ENCODE data around the gene SKAP1.

Gene SKAP1

GRCh38 chr17:48155889-48156611, 274.0 kb downstream of the SKAP1 start:
- TF ChIP-seq SPI1 (IDR thresholded peaks at IDR 0.05; ENCODE audit: borderline replicate concordance, low read depth) (no peak), REST (IDR thresholded peaks at IDR 0.05; ENCODE audit: insufficient replicate concordance, low read depth) (no peak)
- DNase-seq (ENCODE audit: low read depth in 1 of 2, low spot score in 1 of 2): no peak
- Histone ChIP-seq H3K27me3 (ENCODE audit: insufficient read depth, poor library complexity, severe bottlenecking) (peaks cover 16% of the 10 kb centered on the region), H3K4me3 (replicated peaks; ENCODE audit: insufficient read depth, low read length) (no peak overlapping the region), H3K27ac (replicated peaks) (no peak overlapping the region)

DNA sequence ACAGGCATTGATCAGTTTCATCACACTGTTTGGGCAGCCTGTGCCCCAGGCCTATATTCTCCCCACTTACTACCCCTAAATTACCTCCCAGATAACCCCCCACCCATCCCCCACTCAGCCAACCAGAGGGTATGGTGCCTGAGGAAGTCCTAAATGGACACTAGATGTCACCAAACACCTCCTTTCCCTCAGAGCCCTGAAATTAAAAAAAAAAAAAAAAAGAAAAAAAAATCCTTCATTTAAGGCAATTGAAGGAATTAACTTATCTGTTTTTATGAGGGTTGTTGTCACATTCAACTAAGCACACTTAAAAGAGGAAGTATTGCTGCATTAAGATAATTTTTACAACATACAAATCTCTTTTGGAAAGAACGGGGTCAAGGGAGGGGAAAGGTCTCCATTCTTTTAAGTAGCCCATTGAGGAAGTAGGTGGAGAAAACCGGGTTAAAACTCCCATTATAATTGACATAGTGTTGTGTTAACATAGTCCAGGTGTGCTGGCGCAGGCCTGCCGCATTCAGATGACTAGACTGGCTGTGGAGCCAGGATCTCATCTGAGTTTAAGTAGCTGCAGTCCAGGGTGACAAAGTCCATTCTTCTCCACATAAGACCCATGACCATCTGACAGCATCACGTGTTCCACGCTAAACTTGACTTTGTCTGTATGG, 276.2 kb downstream of the SKAP1 start:
- no peak overlapping the region for H3K27ac ChIP-seq (replicated peaks)
- TF ChIP-seq CTCF (IDR thresholded peaks at IDR 0.05; ENCODE audit: insufficient read depth, low read length) (no peak), SPI1 (IDR thresholded peaks at IDR 0.05; ENCODE audit: borderline replicate concordance, low read depth) (peak; percentile 19; the same call in 1 of the 2 replicates)
- peaks cover 34% of the 10 kb centered on the region for H3K27me3 ChIP-seq (ENCODE audit: insufficient read depth, poor library complexity, severe bottlenecking)
- peak in 1 of 2 experiments; percentile 25 for DNase-seq (ENCODE audit: low read depth in 1 of 2, low spot score in 1 of 2)
- no peak overlapping the region for H3K4me3 ChIP-seq (replicated peaks; ENCODE audit: insufficient read depth, low read length)

DNA sequence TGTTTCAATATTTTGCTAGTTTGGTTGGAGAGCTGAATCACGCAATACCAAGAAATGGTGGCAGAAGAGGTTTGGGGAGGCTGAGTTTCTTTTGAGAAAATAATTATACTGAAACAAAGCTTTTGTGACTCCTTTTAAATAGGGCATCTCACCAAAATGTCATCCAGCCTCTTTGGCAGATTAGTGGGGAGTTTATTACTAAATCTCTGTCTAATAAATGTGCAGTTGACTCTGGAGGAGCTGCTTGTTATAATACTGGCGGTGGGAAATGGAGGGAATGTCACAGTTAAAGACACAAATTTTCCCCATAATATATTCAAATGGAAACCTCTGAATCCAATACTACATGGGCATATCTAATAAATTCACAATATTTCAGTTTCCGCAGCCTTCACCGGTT, 277.7 kb downstream of the SKAP1 start:
- Histone ChIP-seq H3K27ac (replicated peaks) (no peak overlapping the region), H3K27me3 (ENCODE audit: insufficient read depth, poor library complexity, severe bottlenecking) (peaks cover 42% of the 10 kb centered on the region), H3K4me3 (replicated peaks; ENCODE audit: insufficient read depth, low read length) (no peak overlapping the region)
- TF ChIP-seq POLR2AphosphoS5 (IDR thresholded peaks at IDR 0.05; ENCODE audit: low read depth) (no peak), GABPA (IDR thresholded peaks at IDR 0.05; ENCODE audit: low read depth) (no peak), SPI1 (IDR thresholded peaks at IDR 0.05; ENCODE audit: borderline replicate concordance, low read depth) (no peak), REST (IDR thresholded peaks at IDR 0.05; ENCODE audit: insufficient replicate concordance, low read depth) (no peak)
- DNase-seq (ENCODE audit: low read depth in 1 of 2, low spot score in 1 of 2): no peak

DNA sequence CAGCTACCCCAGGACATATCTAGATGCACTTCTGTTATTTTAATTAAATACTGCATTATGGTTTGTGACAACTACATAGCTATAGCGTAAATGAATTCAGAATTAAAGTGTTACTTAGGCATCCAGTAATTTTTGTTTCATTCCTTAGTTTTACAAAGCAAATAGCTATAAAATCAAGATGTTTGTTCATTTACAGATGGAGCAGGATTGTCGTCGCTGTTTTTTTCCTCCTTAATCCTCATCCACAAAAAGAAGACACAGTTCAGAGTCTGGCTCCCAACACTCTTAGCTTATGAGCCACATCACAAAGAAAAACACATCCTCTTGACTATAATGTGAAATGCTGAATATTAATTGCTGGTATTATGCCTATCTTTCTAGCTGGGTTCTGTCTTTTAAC, 278.8 kb downstream of the SKAP1 start:
- Histone ChIP-seq H3K27me3 (ENCODE audit: insufficient read depth, poor library complexity, severe bottlenecking) (peaks cover 40% of the 10 kb centered on the region), H3K27ac (replicated peaks) (no peak overlapping the region), H3K4me3 (replicated peaks; ENCODE audit: insufficient read depth, low read length) (no peak overlapping the region)
- no peak for DNase-seq (ENCODE audit: low read depth in 1 of 2, low spot score in 1 of 2)
- TF ChIP-seq CTCF (IDR thresholded peaks at IDR 0.05; ENCODE audit: insufficient read depth, low read length) (no peak), POLR2AphosphoS5 (IDR thresholded peaks at IDR 0.05; ENCODE audit: low read depth) (no peak), GABPA (IDR thresholded peaks at IDR 0.05; ENCODE audit: low read depth) (no peak), SPI1 (IDR thresholded peaks at IDR 0.05; ENCODE audit: borderline replicate concordance, low read depth) (no peak), REST (IDR thresholded peaks at IDR 0.05; ENCODE audit: insufficient replicate concordance, low read depth) (no peak)

Measured in HL-60 (cell line).